Endothelial cell of umbilical vein (primary cell): Measurements from ENCODE around the gene IL31RA. TPM values are rescaled to one million over a fixed set of nuclear protein-coding genes. Genes with fewer than 3 reads are reported as not detected.

Experiments used
- BruUV-seq: library from RNA; stranded (reverse); fragments of 400-500 nt; replicated peaks from 2 replicates; lab custom pipeline; 2021; lab: Mats Ljungman, UMichigan
- CTCF ChIA-PET: fragments of 300-600, 350-600 bp; sonication (Branson Sonifier 250); formaldehyde crosslinking; loops from one replicate; lab custom pipeline; 2021; ENCODE audit warnings: antibody characterized with exemption, inconsistent platforms; lab: Charles Lee
- POLR2A ChIA-PET: fragments of 300-600, 350-600 bp; sonication (Branson Sonifier 250); formaldehyde crosslinking; loops from one replicate; lab custom pipeline; 2021; ENCODE audit warnings: antibody characterized with exemption, inconsistent platforms; lab: Charles Lee
- DNase-seq: peaks from one replicate; pipeline ENCODE4 v3.0.0-alpha.2; 2011; ENCODE audit warnings: low read depth, low spot score
- FAIRE-seq: peaks from 2 replicates; lab custom pipeline; 2011; peaks lifted over from hg19 to GRCh38; lab: Jason Lieb, UNC
- H2AFZ ChIP-seq: 2 replicates; pipeline ENCODE4 v1.6.0; 2012; ENCODE audit warnings: low read depth, low read length, control low read depth, inconsistent platforms
- H3K27ac ChIP-seq: 2 replicates; pipeline ENCODE4 v1.5.1; 2011; ENCODE audit warnings: low read depth, mild to moderate bottlenecking, control low read depth, low read length, moderate library complexity; ENCODE audit not compliant: insufficient read depth
- H3K27me3 ChIP-seq, 2 experiments: 2 replicates each; pipeline versions ENCODE4 v1.6.0 to v1.6.1; 2011; ENCODE audit warnings: low read length in 2 of 2, mixed read lengths in 1 of 2; ENCODE audit not compliant: control insufficient read depth in 2 of 2, insufficient read depth in 2 of 2
- H3K36me3 ChIP-seq, 2 experiments: 2 replicates in 1 of 2; 3 replicates in 1 of 2; pipeline ENCODE4 v1.5.1; 2011; ENCODE audit warnings: low read length in 2 of 2, mild to moderate bottlenecking in 1 of 2, moderate library complexity in 1 of 2; ENCODE audit not compliant: control insufficient read depth in 2 of 2, insufficient read depth in 2 of 2; ENCODE audit errors: extremely low read depth in 1 of 2
- H3K4me1 ChIP-seq: 3 replicates; pipeline ENCODE4 v1.5.1; 2011; ENCODE audit warnings: mild to moderate bottlenecking, low read length; ENCODE audit not compliant: control insufficient read depth, insufficient read depth; ENCODE audit errors: extremely low read depth
- H3K4me2 ChIP-seq: 2 replicates; pipeline ENCODE4 v1.6.1; 2011; ENCODE audit warnings: low read length, control low read depth, mixed read lengths; ENCODE audit not compliant: insufficient read depth
- H3K4me3 ChIP-seq, 3 experiments: fragments of 200-600 bp in 1 of 3; sonication (generic), shearing (Covaris generic) in 1 of 3; replicated peaks in 1 of 3; 2 replicates each; pipeline ENCODE4 v1.5.1; 2011 to 2016; ENCODE audit warnings: control low read depth in 3 of 3, low read length in 3 of 3, mild to moderate bottlenecking in 2 of 3, inconsistent platforms in 1 of 3, low read depth in 1 of 3, moderate library complexity in 1 of 3; ENCODE audit not compliant: insufficient read depth in 1 of 3
- H3K79me2 ChIP-seq: 2 replicates; pipeline ENCODE4 v1.6.0; 2012; ENCODE audit warnings: low read length, inconsistent platforms; ENCODE audit not compliant: control insufficient read depth, insufficient read depth
- H3K9ac ChIP-seq: replicated peaks from 2 replicates; pipeline ENCODE3; 2011; ENCODE audit warnings: low read length, control low read depth; ENCODE audit not compliant: insufficient read depth; ENCODE audit errors: extremely low read depth
- H3K9me1 ChIP-seq: replicated peaks from 3 replicates; pipeline ENCODE4 v1.6.0; 2011; ENCODE audit warnings: mild to moderate bottlenecking, low read length; ENCODE audit not compliant: control insufficient read depth, insufficient read depth; ENCODE audit errors: extremely low read depth
- H3K9me3 ChIP-seq: replicated peaks from 2 replicates; pipeline ENCODE4 v1.5.1; 2012; ENCODE audit warnings: low read length, inconsistent platforms; ENCODE audit not compliant: control insufficient read depth, insufficient read depth
- H4K20me1 ChIP-seq: replicated peaks from 2 replicates; pipeline ENCODE3; 2011; ENCODE audit warnings: mild to moderate bottlenecking, low read length; ENCODE audit not compliant: control insufficient read depth, insufficient read depth; ENCODE audit errors: extremely low read depth
- CTCF ChIP-seq, 2 donors: IDR thresholded peaks; 1 replicate in 1 of 2; 2 replicates in 1 of 2; pipeline ENCODE4 v1.5.1; 2011; ENCODE audit warnings: low read length in 2 of 2, mild to moderate bottlenecking in 2 of 2, moderate library complexity in 2 of 2, control low read depth in 1 of 2, inconsistent platforms in 1 of 2, low read depth in 1 of 2; ENCODE audit not compliant: insufficient read depth in 1 of 2; ENCODE audit errors: extremely low read depth in 1 of 2
- EZH2 ChIP-seq: IDR thresholded peaks from 2 replicates; pipeline ENCODE4 v1.6.1; 2012; ENCODE audit warnings: borderline replicate concordance, low read depth, mild to moderate bottlenecking, moderate library complexity, low read length, inconsistent platforms; ENCODE audit not compliant: severe bottlenecking
- FOS ChIP-seq: IDR thresholded peaks from 2 replicates; pipeline ENCODE4 v1.6.1; 2011; ENCODE audit warnings: mild to moderate bottlenecking, low read length, moderate library complexity, borderline replicate concordance; ENCODE audit not compliant: insufficient read depth
- GATA2 ChIP-seq: IDR thresholded peaks from 2 replicates; pipeline ENCODE4 v1.7.0; 2011; ENCODE audit warnings: low read depth, mild to moderate bottlenecking, moderate library complexity, mixed read lengths, low read length; ENCODE audit not compliant: insufficient read length, insufficient read depth
- JUN ChIP-seq: IDR thresholded peaks from 2 replicates; pipeline ENCODE4 v1.6.1; 2011; ENCODE audit warnings: borderline replicate concordance, low read depth; ENCODE audit not compliant: insufficient read length, insufficient read depth
- MAX ChIP-seq: IDR thresholded peaks from 2 replicates; pipeline ENCODE4 v1.6.1; 2011; ENCODE audit not compliant: insufficient read depth, insufficient read length
- MYC ChIP-seq: IDR thresholded peaks from one replicate; pipeline ENCODE4 v1.6.1; 2011; ENCODE audit warnings: mild to moderate bottlenecking, low read depth, low read length
- POLR2A ChIP-seq: IDR thresholded peaks from 2 replicates; pipeline ENCODE4 v1.6.1; 2012; ENCODE audit warnings: low read depth, mild to moderate bottlenecking, control low read depth, low read length
- POLR2AphosphoS5 ChIP-seq: IDR thresholded peaks from 2 replicates; pipeline ENCODE4 v1.6.1; 2012; ENCODE audit warnings: low read depth, mild to moderate bottlenecking, control low read depth, low read length, moderate library complexity; ENCODE audit not compliant: insufficient read depth
- dilution Hi-C: fragments of 300-500 bp; cut with MboI; formaldehyde crosslinking; loops from one replicate; pipeline ENCODE4 v1.15.0; 2019; ENCODE audit warnings: low sequenced_read_pairs; ENCODE audit not compliant: extremely low pct_ligation_motif_present
- intact Hi-C: fragments of 100-400 bp; cut with micrococcal nuclease; formaldehyde crosslinking; loops from one replicate; pipeline ENCODE4 v1.10.0; 2022
- polyA plus RNA-seq, 4 experiments: library from polyadenylated mRNA; depleted of rRNA in 3 of 4; stranded (reverse) in 3 of 4; unstranded in 1 of 4; fragments of >200 nt; gene quantifications; 2 replicates each; pipeline versions ENCODE4 v1.2.1 to v1.2.3, GENCODE V29; 2011 to 2012; ENCODE audit warnings: missing spikeins in 1 of 4
- total RNA-seq: library from RNA; stranded (reverse); gene quantifications from 2 replicates; pipeline ENCODE4 v1.2.3, GENCODE V29; 2021

Gene IL31RA
- total and polyA plus RNA-seq, 2 donors (not counting 3 experiments of a cell fraction or from before 2014, with no cell fraction given) = 0.14 to 0.75 TPM

- Histone ChIP-seq H3K79me2 (no peaks in the 10 kb centered on the region), H2AFZ (no peak overlapping the region), H3K27ac (no peak overlapping the region), H3K4me1 (peaks cover 38% of the 10 kb centered on the region), H4K20me1 (no peaks in the 10 kb centered on the region), H3K9me1 (no peaks in the 10 kb centered on the region), H3K9me3 (no peaks in the 10 kb centered on the region), H3K4me2 (no peak overlapping the region), H3K4me3 (no peak overlapping the region), H3K27me3 (no peaks in the 10 kb centered on the region), H3K36me3 (no peaks in the 10 kb centered on the region), H3K9ac (no peak overlapping the region)
- no peak for TF ChIP-seq MAX
- TF ChIP-seq EZH2 = no peak
- TF ChIP-seq MYC = no peak
- no peak for TF ChIP-seq POLR2A
- no peak for TF ChIP-seq POLR2AphosphoS5
- no peak for TF ChIP-seq CTCF (IDR thresholded peaks at IDR 0.05; ENCODE audit: extremely low read depth in 1 of 2, insufficient read depth in 1 of 2, low read depth in 1 of 2, low read length in 2 of 2)
- no peak for TF ChIP-seq JUN
- TF ChIP-seq FOS = no peak
- no peak for TF ChIP-seq GATA2
- POLR2A ChIA-PET = no interaction called here
- BruUV-seq = no TSS peak
- FAIRE-seq (no peak), DNase-seq (no peak)
- dilution Hi-C loops (no loop called here), intact Hi-C loops (loop anchor here (5.0 to 10.0 kb wide), 4 partner anchors 390 to 752 kb away; partner anchors contain the start of genes CDC20B and PLPP1)
- CTCF ChIA-PET = interaction anchor here (2.2 kb wide), 1 partner anchor 8 kb away, joined by 8 read pairs; no protein-coding TSS in a partner anchor
Observed at GRCh38 chr5:55924744-55925143, 73.6 kb downstream of the IL31RA start.
